Measurements from ENCODE around the gene ARHGAP42.
"Not testable (repeated sequence)": the region's sequence is repeated elsewhere in the genome, so short reads cannot be mapped to it uniquely, and the experiment has no call there.

Gene ARHGAP42

GRCh38 chr11:101010899-101011298, 323.8 kb downstream of the ARHGAP42 start:
- in situ Hi-C loops (cut with MboI; ENCODE audit: low sequenced_read_pairs): no loop called here

GRCh38 chr11:101011881-101012280, 324.8 kb downstream of the ARHGAP42 start:
- in situ Hi-C loops (cut with MboI; ENCODE audit: low sequenced_read_pairs): no loop called here

GRCh38 chr11:101013702-101014101, 326.6 kb downstream of the ARHGAP42 start:
- in situ Hi-C loops (cut with MboI; ENCODE audit: low sequenced_read_pairs): not testable (repeated sequence)

GRCh38 chr11:101014600-101015285, 327.7 kb downstream of the ARHGAP42 start:
- in situ Hi-C loops (cut with MboI; ENCODE audit: low sequenced_read_pairs): no loop called here

- in situ Hi-C loops (cut with MboI; ENCODE audit: low sequenced_read_pairs): no loop called here
These were observed 332.8 kb downstream of the ARHGAP42 start for GRCh38 chr11:101019870-101020269.

- in situ Hi-C loops (cut with MboI; ENCODE audit: low sequenced_read_pairs): no loop called here
These were observed 335.2 kb downstream of the ARHGAP42 start for GRCh38 chr11:101022256-101022655.

- in situ Hi-C loops (cut with MboI; ENCODE audit: low sequenced_read_pairs): no loop called here
These were observed 341.6 kb downstream of the ARHGAP42 start for GRCh38 chr11:101028644-101029043.

GRCh38 chr11:101030015-101030414, 342.9 kb downstream of the ARHGAP42 start:
- in situ Hi-C loops (cut with MboI; ENCODE audit: low sequenced_read_pairs): no loop called here

GRCh38 chr11:101030692-101031091, 343.6 kb downstream of the ARHGAP42 start:
- in situ Hi-C loops (cut with MboI; ENCODE audit: low sequenced_read_pairs): no loop called here

- in situ Hi-C loops (cut with MboI; ENCODE audit: low sequenced_read_pairs): no loop called here
These were observed 344.6 kb downstream of the ARHGAP42 start for GRCh38 chr11:101031713-101032112.

- in situ Hi-C loops (cut with MboI; ENCODE audit: low sequenced_read_pairs): no loop called here
These were observed 345.9 kb downstream of the ARHGAP42 start for GRCh38 chr11:101032991-101033390.

- in situ Hi-C loops (cut with MboI; ENCODE audit: low sequenced_read_pairs): no loop called here
These were observed 347.0 kb downstream of the ARHGAP42 start for GRCh38 chr11:101034076-101034475.

- in situ Hi-C loops (cut with MboI; ENCODE audit: low sequenced_read_pairs): no loop called here
These were observed 348.8 kb downstream of the ARHGAP42 start for GRCh38 chr11:101035872-101036271.
